ENCODE measurements around the gene COL4A5. TPM values are rescaled to one million over a fixed set of nuclear protein-coding genes. Genes with fewer than 3 reads are reported as not detected.

Gene COL4A5
- total RNA-seq, 1 experiment from 2014 or later: 51.3 TPM

DNA sequence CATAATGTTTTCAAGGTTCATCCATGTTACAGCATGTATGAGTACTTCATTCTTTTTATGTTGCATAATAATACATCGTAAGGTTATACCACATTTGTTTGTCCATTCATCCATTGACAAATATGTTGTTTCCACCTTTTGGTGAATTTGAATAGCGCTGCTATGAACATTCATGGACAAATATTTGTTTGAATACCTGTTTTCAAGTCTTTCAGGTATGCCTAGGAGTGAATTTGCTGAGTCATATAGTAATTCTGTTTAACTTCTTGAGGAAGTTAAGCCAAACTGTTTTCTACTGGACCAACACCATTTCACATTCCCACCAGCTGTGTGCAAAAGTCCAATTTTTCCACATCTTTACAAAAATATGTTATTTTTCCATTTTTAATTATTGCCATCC is 265.2 kb downstream of the COL4A5 start:
- no CpG with 5 or more reads among the region's 2 CpGs for WGBS (ENCODE audit: extremely low coverage, insufficient read length, low lambda C conversion rate)
- H3K23ac ChIP-seq (ENCODE audit: insufficient read length, low read depth, low read length): no peak overlapping the region
- H2BK5ac ChIP-seq (ENCODE audit: insufficient read length, low read length): no peak overlapping the region
- no peaks in the 10 kb centered on the region for H4K20me1 ChIP-seq (ENCODE audit: control insufficient read depth, insufficient read depth, insufficient read length)
- H4K8ac ChIP-seq (replicated peaks; ENCODE audit: insufficient read length, low read depth, low read length): no peak overlapping the region
- H2AFZ ChIP-seq (ENCODE audit: low read length): no peak overlapping the region
- H3K79me2 ChIP-seq (ENCODE audit: insufficient read depth, low read length): no peaks in the 10 kb centered on the region
- Mint-ChIP-seq H3K27me3 (ENCODE audit: low read depth) (no peaks in the 10 kb centered on the region; the same call in 1 of the 2 replicates), H3K36me3 (ENCODE audit: insufficient read depth in 1 of 3, low read depth in 3 of 3) (no peaks in the 10 kb centered on the region), H3K27ac (no peak overlapping the region), H3K4me3 (no peak overlapping the region), H3K4me1 (no peaks in the 10 kb centered on the region), H3K9me3 (no peaks in the 10 kb centered on the region)
- no peaks in the 10 kb centered on the region for H3K4me1 ChIP-seq (ENCODE audit: insufficient read depth, low read length)
- H2BK15ac ChIP-seq (ENCODE audit: low read depth, low read length): no peak overlapping the region
- H3K9ac ChIP-seq (ENCODE audit: extremely low read depth, insufficient read length, low read length): no peak overlapping the region
- H3K56ac ChIP-seq (ENCODE audit: insufficient read length, low read depth, low read length): no peak overlapping the region
- H3K18ac ChIP-seq (ENCODE audit: insufficient read length, low read depth, low read length): no peak overlapping the region
- no peak overlapping the region for H3K14ac ChIP-seq (ENCODE audit: insufficient read depth, low read length)
- no peaks in the 10 kb centered on the region for H3K27me3 ChIP-seq (ENCODE audit: insufficient read depth, low read length)
- H3T11ph ChIP-seq (ENCODE audit: low read length): no peak overlapping the region
- no peaks in the 10 kb centered on the region for H3K23me2 ChIP-seq (ENCODE audit: insufficient read length, low read depth, low read length, poor library complexity, severe bottlenecking)
- no peak overlapping the region for H3K4ac ChIP-seq (ENCODE audit: low read depth, low read length)
- no peak overlapping the region for H3K27ac ChIP-seq (ENCODE audit: insufficient read length, low read depth, low read length)
- H2AK5ac ChIP-seq (ENCODE audit: insufficient read length, low read length): no peak overlapping the region
- H4K5ac ChIP-seq (ENCODE audit: insufficient read length, low read depth, low read length): no peak overlapping the region
- no peak overlapping the region for H2BK120ac ChIP-seq (ENCODE audit: low read depth, low read length, poor library complexity, severe bottlenecking)
- H2BK20ac ChIP-seq (ENCODE audit: low read depth, low read length, poor library complexity, severe bottlenecking): no peak overlapping the region
- no peaks in the 10 kb centered on the region for H3K9me3 ChIP-seq (ENCODE audit: control insufficient read depth, low read depth, low read length)
- H2BK12ac ChIP-seq (ENCODE audit: insufficient read length, low read depth, low read length): no peak overlapping the region
- DNase-seq: no peak
- no peaks in the 10 kb centered on the region for H3K79me1 ChIP-seq (ENCODE audit: insufficient read depth, low read depth, low read length, poor library complexity, severe bottlenecking)
- H3K4me2 ChIP-seq (ENCODE audit: insufficient read depth, insufficient read length, low read length): no peak overlapping the region
- TF ChIP-seq, protein P1, sequence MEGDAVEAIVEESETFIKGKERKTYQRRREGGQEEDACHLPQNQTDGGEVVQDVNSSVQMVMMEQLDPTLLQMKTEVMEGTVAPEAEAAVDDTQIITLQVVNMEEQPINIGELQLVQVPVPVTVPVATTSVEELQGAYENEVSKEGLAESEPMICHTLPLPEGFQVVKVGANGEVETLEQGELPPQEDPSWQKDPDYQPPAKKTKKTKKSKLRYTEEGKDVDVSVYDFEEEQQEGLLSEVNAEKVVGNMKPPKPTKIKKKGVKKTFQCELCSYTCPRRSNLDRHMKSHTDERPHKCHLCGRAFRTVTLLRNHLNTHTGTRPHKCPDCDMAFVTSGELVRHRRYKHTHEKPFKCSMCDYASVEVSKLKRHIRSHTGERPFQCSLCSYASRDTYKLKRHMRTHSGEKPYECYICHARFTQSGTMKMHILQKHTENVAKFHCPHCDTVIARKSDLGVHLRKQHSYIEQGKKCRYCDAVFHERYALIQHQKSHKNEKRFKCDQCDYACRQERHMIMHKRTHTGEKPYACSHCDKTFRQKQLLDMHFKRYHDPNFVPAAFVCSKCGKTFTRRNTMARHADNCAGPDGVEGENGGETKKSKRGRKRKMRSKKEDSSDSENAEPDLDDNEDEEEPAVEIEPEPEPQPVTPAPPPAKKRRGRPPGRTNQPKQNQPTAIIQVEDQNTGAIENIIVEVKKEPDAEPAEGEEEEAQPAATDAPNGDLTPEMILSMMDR (conservative IDR thresholded peaks at IDR 0.05): no peak
- H4K91ac ChIP-seq (ENCODE audit: insufficient read length, low read depth, low read length): no peak overlapping the region

Data from H9 (cell line).